SK-N-SH (cell line): ENCODE data around the gene TNFAIP2.

ENCODE experiments used
- CTCF ChIP-seq: fragments of 200-600 bp; sonication (generic); IDR thresholded peaks from 2 replicates; pipeline ENCODE4 v1.6.1; 2017; ENCODE audit warnings: antibody characterized with exemption, mild to moderate bottlenecking, moderate library complexity
- GABPA ChIP-seq: IDR thresholded peaks from 2 replicates; pipeline ENCODE4 v1.4.0; 2012; ENCODE audit warnings: low read depth, mild to moderate bottlenecking
- MAX ChIP-seq: IDR thresholded peaks from 2 replicates; pipeline ENCODE4 v1.4.0; 2012; ENCODE audit warnings: low read depth
- USF1 ChIP-seq: IDR thresholded peaks from 2 replicates; pipeline ENCODE4 v1.4.0; 2012; ENCODE audit warnings: low read depth, borderline replicate concordance

GRCh38 chr14:103138301-103139131 lies 15.3 kb downstream of the TNFAIP2 start:
- no peak for TF ChIP-seq CTCF
- no peak for TF ChIP-seq MAX
- TF ChIP-seq USF1: no peak
- TF ChIP-seq GABPA: no peak
